Activated CD8-positive, alpha-beta T cell treated with anti-CD3 and anti-CD28 coated beads for 36 hours (primary cell): ENCODE data around the gene PDK1. TPM values are rescaled to one million over a fixed set of nuclear protein-coding genes. Genes with fewer than 3 reads are reported as not detected.
A peak's percentile ranks its signal among the peaks of the same experiment; 100 is the strongest.

Experiments
- ATAC-seq: fragments of 200-7000 bp; cut with Tn5 transposase; one replicate; pipeline ENCODE4 v1.10.0; 2021; ENCODE audit warnings: mild to moderate bottlenecking, moderate library complexity
- CTCF ChIA-PET: fragments of 350-600 bp; sonication (Branson Sonifier 250); formaldehyde crosslinking; loops from one replicate; lab custom pipeline; 2021; ENCODE audit warnings: antibody characterized with exemption; lab: Charles Lee
- POLR2A ChIA-PET: fragments of 350-600 bp; sonication (Branson Sonifier 250); formaldehyde crosslinking; loops from one replicate; lab custom pipeline; 2021; ENCODE audit warnings: antibody characterized with exemption; lab: Charles Lee
- DNase-seq: peaks from one replicate; pipeline ENCODE4 v3.0.0-alpha.2; 2020
- H3K27ac Mint-ChIP-seq: one replicate; pipeline ENCODE4 v1.8.0; 2021; ENCODE audit warnings: mild to moderate bottlenecking, mixed read lengths
- H3K27me3 Mint-ChIP-seq: one replicate; pipeline ENCODE4 v1.8.0; 2021; ENCODE audit warnings: mixed read lengths
- H3K36me3 Mint-ChIP-seq: one replicate; pipeline ENCODE4 v1.8.0; 2021; ENCODE audit warnings: low read depth, mixed read lengths
- H3K4me1 Mint-ChIP-seq: one replicate; pipeline ENCODE4 v1.8.0; 2021; ENCODE audit warnings: low read depth, mixed read lengths
- H3K4me3 Mint-ChIP-seq: one replicate; pipeline ENCODE4 v1.8.0; 2021; ENCODE audit warnings: mild to moderate bottlenecking, moderate library complexity, mixed read lengths
- H3K9me3 Mint-ChIP-seq: one replicate; pipeline ENCODE4 v1.8.0; 2021; ENCODE audit warnings: mixed read lengths
- intact Hi-C: fragments of 100-400 bp; cut with micrococcal nuclease; formaldehyde crosslinking; loops from one replicate; pipeline ENCODE4 v1.10.0; 2022
- total RNA-seq, 2 experiments: library from RNA; stranded (reverse); gene quantifications; one replicate each; pipeline ENCODE4 v1.2.3, GENCODE V29; 2021
- TF ChIP-seq, protein P1 (sequence below): fragments of 200-600 bp; IDR thresholded peaks from one replicate; pipeline ENCODE4 v1.8.0; 2022; ENCODE audit warnings: antibody characterized with exemption, mild to moderate bottlenecking

PDK1 gene
- total RNA-seq, 2 experiments from 2014 or later: 65.8 to 70.7 TPM

DNA sequence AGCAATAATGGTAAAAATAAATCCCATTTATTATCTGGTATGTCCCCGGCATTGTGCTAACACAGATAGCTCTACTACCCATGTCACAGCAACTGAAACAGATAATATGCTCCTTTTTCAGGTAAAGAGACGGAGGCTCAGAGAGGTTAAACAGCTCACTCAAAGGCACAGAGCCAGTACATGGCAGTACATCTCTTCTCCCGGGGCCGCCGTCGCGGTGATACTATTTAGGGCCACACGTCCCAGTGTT lies 693 bp upstream of the PDK1 start:
- TF ChIP-seq, protein P1, sequence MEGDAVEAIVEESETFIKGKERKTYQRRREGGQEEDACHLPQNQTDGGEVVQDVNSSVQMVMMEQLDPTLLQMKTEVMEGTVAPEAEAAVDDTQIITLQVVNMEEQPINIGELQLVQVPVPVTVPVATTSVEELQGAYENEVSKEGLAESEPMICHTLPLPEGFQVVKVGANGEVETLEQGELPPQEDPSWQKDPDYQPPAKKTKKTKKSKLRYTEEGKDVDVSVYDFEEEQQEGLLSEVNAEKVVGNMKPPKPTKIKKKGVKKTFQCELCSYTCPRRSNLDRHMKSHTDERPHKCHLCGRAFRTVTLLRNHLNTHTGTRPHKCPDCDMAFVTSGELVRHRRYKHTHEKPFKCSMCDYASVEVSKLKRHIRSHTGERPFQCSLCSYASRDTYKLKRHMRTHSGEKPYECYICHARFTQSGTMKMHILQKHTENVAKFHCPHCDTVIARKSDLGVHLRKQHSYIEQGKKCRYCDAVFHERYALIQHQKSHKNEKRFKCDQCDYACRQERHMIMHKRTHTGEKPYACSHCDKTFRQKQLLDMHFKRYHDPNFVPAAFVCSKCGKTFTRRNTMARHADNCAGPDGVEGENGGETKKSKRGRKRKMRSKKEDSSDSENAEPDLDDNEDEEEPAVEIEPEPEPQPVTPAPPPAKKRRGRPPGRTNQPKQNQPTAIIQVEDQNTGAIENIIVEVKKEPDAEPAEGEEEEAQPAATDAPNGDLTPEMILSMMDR: no peak
- H3K4me1 Mint-ChIP-seq: peaks cover 48% of the 10 kb centered on the region
- no peak for DNase-seq
- peak overlapping the region; percentile 94 for H3K4me3 Mint-ChIP-seq
- H3K36me3 Mint-ChIP-seq: peaks cover 57% of the 10 kb centered on the region
- peak; percentile 29 for ATAC-seq
- intact Hi-C loops: no loop called here
- peaks cover 3% of the 10 kb centered on the region for H3K27me3 Mint-ChIP-seq
- H3K27ac Mint-ChIP-seq: peak overlapping the region; percentile 97
- ChIA-PET CTCF (interaction anchor here (0.7 to 1.3 kb wide), 3 partner anchors 10 to 154 kb away, joined by 3 read pairs; no protein-coding TSS in a partner anchor), POLR2A (interaction anchor here (0.7 to 1.3 kb wide), 8 partner anchors 14 to 143 kb away, joined by 3 to 4 read pairs (median 3); no protein-coding TSS in a partner anchor)
- H3K9me3 Mint-ChIP-seq: no peaks in the 10 kb centered on the region

DNA sequence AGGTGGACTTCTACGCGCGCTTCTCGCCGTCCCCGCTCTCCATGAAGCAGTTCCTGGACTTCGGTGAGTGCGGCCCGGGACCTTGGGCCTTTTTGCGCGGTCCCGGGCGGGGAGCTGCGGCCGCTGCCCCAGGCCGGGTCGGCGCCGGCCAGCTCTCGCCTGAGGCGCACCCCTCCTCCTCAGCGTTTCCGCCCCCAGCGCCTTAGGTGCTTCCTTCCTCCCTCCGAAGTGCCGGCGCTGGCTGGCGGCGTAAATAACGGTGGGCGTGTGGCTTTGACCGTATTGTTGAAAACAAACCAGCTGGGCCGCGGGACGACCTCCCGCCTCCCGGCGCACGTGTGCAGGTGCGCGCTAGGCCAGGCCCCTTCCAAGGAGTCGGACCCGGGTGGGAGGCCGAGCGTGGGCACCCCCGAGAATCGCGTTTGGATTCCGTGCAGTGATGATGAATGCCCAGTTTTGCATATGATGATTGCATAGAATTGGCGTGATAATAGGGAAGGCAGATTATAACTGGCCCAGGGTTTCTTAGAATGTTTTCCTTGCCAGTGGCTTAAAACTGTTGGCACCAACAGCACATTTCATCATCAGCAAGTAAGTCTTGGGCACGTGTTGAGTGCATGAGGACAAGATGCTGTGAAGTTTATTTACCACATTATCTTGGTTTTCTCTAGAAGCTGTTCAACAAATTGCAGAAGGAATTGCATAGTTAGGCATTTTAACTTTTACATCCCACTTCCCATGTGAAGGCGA lies 569 bp downstream of the PDK1 start:
- peaks cover 63% of the 10 kb centered on the region for H3K36me3 Mint-ChIP-seq
- CTCF ChIA-PET: no interaction called here

DNA sequence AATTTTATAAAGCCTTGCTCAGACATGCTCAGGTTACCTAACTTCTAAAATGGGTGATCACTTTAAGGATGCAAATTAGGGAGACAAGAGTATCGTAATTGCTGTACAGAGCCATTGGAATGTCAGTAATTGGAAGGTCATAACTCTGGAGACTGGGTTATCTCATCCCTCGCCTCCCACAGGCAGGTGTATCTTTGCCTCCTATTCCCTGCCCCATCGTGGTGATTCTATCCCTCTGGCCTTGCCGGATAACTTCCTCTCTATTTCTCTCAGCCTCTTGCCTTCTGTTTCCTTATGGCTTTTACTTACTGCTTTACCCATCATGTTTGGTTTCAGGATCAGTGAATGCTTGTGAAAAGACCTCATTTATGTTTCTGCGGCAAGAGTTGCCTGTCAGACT lies 2.5 kb downstream of the PDK1 start:
- peaks cover under 1% of the 10 kb centered on the region for H3K27me3 Mint-ChIP-seq
- ChIA-PET POLR2A (interaction anchor here (1.1 kb wide), 1 partner anchor 102 kb away, joined by 4 read pairs; no protein-coding TSS in a partner anchor), CTCF (no interaction called here)
- no peak overlapping the region for H3K27ac Mint-ChIP-seq
- TF ChIP-seq, protein P1: no peak
- H3K9me3 Mint-ChIP-seq: no peaks in the 10 kb centered on the region
- H3K36me3 Mint-ChIP-seq: peaks cover 65% of the 10 kb centered on the region
- peak overlapping the region; percentile 80 for H3K4me3 Mint-ChIP-seq
- DNase-seq (no peak), ATAC-seq (no peak)
- intact Hi-C loops: no loop called here
- peaks cover 47% of the 10 kb centered on the region for H3K4me1 Mint-ChIP-seq

More for the DNA sequence above, 569 bp downstream of the PDK1 start:
- Mint-ChIP-seq H3K9me3 (no peaks in the 10 kb centered on the region), H3K4me3 (peak overlapping the region; percentile 80), H3K27ac (peak overlapping the region; percentile 94), H3K27me3 (peaks cover 1% of the 10 kb centered on the region), H3K4me1 (peaks cover 46% of the 10 kb centered on the region)
- TF ChIP-seq, protein P1: no peak
- ATAC-seq (peak; percentile 50), DNase-seq (peak; percentile 84)
- POLR2A ChIA-PET: interaction anchor here (0.7 to 2.0 kb wide), 8 partner anchors 9 to 154 kb away, joined by 3 to 8 read pairs (median 4); no protein-coding TSS in a partner anchor
- intact Hi-C loops: no loop called here

GRCh38 chr2:172560721-172561120 lies 4.8 kb downstream of the PDK1 start:
- H3K27me3 Mint-ChIP-seq: no peaks in the 10 kb centered on the region
- no peak overlapping the region for H3K27ac Mint-ChIP-seq
- H3K4me3 Mint-ChIP-seq: no peak overlapping the region
- peaks cover 39% of the 10 kb centered on the region for H3K4me1 Mint-ChIP-seq
- ChIA-PET POLR2A (no interaction called here), CTCF (no interaction called here)
- ATAC-seq: no peak
- TF ChIP-seq, protein P1: no peak
- peaks cover 63% of the 10 kb centered on the region for H3K36me3 Mint-ChIP-seq
- intact Hi-C loops: no loop called here
- H3K9me3 Mint-ChIP-seq: no peaks in the 10 kb centered on the region
- DNase-seq: no peak

- Mint-ChIP-seq H3K27me3 (no peaks in the 10 kb centered on the region), H3K9me3 (no peaks in the 10 kb centered on the region), H3K36me3 (peaks cover 67% of the 10 kb centered on the region), H3K4me3 (no peak overlapping the region), H3K27ac (no peak overlapping the region), H3K4me1 (peaks cover 42% of the 10 kb centered on the region)
- POLR2A ChIA-PET: no interaction called here
- TF ChIP-seq, protein P1: no peak
- intact Hi-C loops: no loop called here
- no peak for DNase-seq
- no peak for ATAC-seq
- CTCF ChIA-PET: no interaction called here
Observed at GRCh38 chr2:172561270-172561669, 5.4 kb downstream of the PDK1 start.
